Colonic mucosa (tissue), 4 donors: ENCODE measurements around the gene PLXNA2. TPM values are rescaled to one million over a fixed set of nuclear protein-coding genes. Genes with fewer than 3 reads are reported as not detected.

Experiments used
- DNase-seq: peaks from one replicate; pipeline ENCODE4 v3.0.0-alpha.2; 2020
- H3K27ac ChIP-seq: fragments of 200-600 bp; one replicate; pipeline ENCODE4 v1.8.0; 2021
- H3K27me3 ChIP-seq: fragments of 200-600 bp; one replicate; pipeline ENCODE4 v1.8.0; 2021
- H3K36me3 ChIP-seq: fragments of 200-600 bp; one replicate; pipeline ENCODE4 v1.8.0; 2021
- H3K4me1 ChIP-seq: fragments of 200-600 bp; one replicate; pipeline ENCODE4 v1.8.0; 2021; ENCODE audit warnings: mild to moderate bottlenecking
- H3K4me3 ChIP-seq: fragments of 200-600 bp; one replicate; pipeline ENCODE4 v1.8.0; 2021
- H3K9ac ChIP-seq, 2 donors: one replicate each; pipeline ENCODE4 v1.7.0; 2013; ENCODE audit warnings: control low read depth in 2 of 2, low read depth in 2 of 2, low read length in 2 of 2
- H3K9me3 ChIP-seq: fragments of 200-600 bp; one replicate; pipeline ENCODE4 v1.8.0; 2021
- intact Hi-C: fragments of 100-400 bp; cut with DNase I; formaldehyde crosslinking; loops from one replicate; pipeline ENCODE4 v1.14.1; 2022
- total RNA-seq, 2 donors: library from RNA; stranded (reverse); fragmentation: NEBNext Ultra II Directional in 1 of 2; extraction: Animal tissue kit (Norgen Biotek cat#: 25700) in 1 of 2; gene quantifications; one replicate each; pipeline ENCODE4 v1.2.1, GENCODE V29; 2021
- TF ChIP-seq, protein P1 (sequence below): fragments of 200-600 bp; IDR thresholded peaks from one replicate; pipeline ENCODE4 v1.8.0; 2022; ENCODE audit warnings: antibody characterized with exemption, mild to moderate bottlenecking
- donor health status: healthy.
- donor health status: DM: no; HTN: no; CAD: no.
- donor health status: DM: no; HTN: no; CAD: no.

PLXNA2 gene
- total RNA-seq, 2 donors from 2014 or later: 46.1 to 81.6 TPM

DNA sequence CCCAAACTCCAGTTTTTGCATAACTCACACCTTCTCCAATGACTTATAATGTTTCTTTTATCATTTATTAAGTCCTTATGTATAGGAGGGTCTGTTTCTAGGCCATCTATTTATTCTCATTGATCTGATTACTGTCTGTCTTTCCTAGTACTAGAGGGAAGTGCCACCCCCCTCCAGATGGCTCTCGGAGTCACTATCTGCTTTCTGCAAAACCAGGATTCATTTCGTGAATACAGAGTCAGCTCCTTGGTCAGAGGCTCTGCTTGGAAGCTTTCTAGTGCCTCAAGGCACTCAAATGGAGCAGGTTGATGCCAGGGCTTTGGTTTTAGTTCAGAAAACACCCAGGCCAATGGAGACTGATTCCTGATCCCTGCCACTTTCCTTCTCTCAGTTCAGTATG is 231.0 kb downstream of the PLXNA2 start:
- DNase-seq: no peak
- Histone ChIP-seq H3K36me3 (no peaks in the 10 kb centered on the region), H3K4me3 (no peak overlapping the region), H3K4me1 (no peaks in the 10 kb centered on the region), H3K27ac (no peak overlapping the region), H3K9ac (no peak overlapping the region), H3K9me3 (no peaks in the 10 kb centered on the region), H3K27me3 (no peaks in the 10 kb centered on the region)
- TF ChIP-seq, protein P1, sequence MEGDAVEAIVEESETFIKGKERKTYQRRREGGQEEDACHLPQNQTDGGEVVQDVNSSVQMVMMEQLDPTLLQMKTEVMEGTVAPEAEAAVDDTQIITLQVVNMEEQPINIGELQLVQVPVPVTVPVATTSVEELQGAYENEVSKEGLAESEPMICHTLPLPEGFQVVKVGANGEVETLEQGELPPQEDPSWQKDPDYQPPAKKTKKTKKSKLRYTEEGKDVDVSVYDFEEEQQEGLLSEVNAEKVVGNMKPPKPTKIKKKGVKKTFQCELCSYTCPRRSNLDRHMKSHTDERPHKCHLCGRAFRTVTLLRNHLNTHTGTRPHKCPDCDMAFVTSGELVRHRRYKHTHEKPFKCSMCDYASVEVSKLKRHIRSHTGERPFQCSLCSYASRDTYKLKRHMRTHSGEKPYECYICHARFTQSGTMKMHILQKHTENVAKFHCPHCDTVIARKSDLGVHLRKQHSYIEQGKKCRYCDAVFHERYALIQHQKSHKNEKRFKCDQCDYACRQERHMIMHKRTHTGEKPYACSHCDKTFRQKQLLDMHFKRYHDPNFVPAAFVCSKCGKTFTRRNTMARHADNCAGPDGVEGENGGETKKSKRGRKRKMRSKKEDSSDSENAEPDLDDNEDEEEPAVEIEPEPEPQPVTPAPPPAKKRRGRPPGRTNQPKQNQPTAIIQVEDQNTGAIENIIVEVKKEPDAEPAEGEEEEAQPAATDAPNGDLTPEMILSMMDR: no peak
- intact Hi-C loops: no loop called here

DNA sequence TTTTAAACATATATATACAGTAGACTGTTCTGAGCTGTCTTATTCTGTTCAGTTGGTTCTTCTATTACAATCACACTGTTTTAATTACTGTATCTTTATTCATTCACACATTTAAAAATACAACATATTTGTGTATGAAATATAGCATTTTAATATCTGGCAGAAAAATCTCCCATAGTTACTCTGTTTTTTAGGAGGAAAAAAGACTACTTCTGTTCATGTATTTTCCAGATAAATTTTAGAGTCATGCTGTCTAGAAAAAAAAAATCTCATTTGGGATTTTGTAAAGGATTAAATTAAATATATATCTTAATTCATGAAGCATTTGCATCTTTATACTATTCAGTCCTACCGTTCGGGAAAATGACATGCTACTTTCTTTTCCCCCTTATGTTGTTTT is 231.5 kb downstream of the PLXNA2 start:
- H3K9ac ChIP-seq: no peak overlapping the region
- no peak overlapping the region for H3K4me3 ChIP-seq
- no peaks in the 10 kb centered on the region for H3K9me3 ChIP-seq
- TF ChIP-seq, protein P1: no peak
- no peaks in the 10 kb centered on the region for H3K27me3 ChIP-seq
- intact Hi-C loops: no loop called here
- H3K4me1 ChIP-seq: no peaks in the 10 kb centered on the region
- DNase-seq: no peak
- no peak overlapping the region for H3K27ac ChIP-seq
- H3K36me3 ChIP-seq: no peaks in the 10 kb centered on the region

- Histone ChIP-seq H3K9ac (no peak overlapping the region), H3K4me3 (no peak overlapping the region), H3K36me3 (no peaks in the 10 kb centered on the region), H3K4me1 (no peaks in the 10 kb centered on the region), H3K27me3 (no peaks in the 10 kb centered on the region), H3K9me3 (no peaks in the 10 kb centered on the region), H3K27ac (no peak overlapping the region)
- TF ChIP-seq, protein P1: no peak
- no peak for DNase-seq
- intact Hi-C loops: no loop called here
Measured at GRCh38 chr1:208010487-208011071, 233.6 kb downstream of the PLXNA2 start.

DNA sequence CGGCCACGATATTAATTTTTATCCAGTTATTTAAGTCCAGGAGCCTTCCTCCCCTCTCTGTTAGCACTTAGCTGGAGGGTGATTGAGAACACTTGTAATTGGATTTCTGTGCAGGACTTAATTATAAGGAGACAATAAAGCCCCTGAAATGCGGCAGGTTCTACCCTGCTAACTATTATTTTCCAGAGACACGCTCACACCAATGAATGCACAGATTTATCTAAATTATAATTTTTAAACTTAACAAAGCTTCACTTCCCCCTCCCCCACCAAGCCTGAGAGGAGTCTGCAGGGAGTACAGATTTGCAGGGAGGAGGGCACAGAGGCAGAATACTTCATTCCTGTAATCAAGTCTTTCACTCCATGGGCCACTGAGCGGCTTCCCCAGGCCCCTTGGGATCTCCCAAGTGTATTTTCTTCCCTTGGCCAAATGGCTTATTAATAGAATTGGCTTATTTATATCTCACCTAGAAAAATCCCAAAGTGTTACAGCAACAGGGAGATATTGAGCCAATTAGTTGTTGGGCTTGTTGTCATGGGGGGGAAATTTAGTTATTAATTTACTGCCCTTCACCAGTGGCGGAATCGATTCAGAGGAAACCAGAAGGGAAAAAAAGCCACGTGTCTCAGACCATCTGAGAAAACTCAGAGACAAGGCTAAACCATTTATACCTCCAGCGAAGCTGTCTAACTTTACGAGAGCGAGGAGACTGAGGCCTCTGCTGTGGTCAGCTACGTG is 234.3 kb downstream of the PLXNA2 start:
- Histone ChIP-seq H3K27ac (no peak overlapping the region), H3K27me3 (no peaks in the 10 kb centered on the region), H3K36me3 (no peaks in the 10 kb centered on the region), H3K9me3 (no peaks in the 10 kb centered on the region), H3K4me3 (no peak overlapping the region), H3K9ac (no peak overlapping the region), H3K4me1 (no peaks in the 10 kb centered on the region)
- TF ChIP-seq, protein P1: no peak
- DNase-seq: no peak
- intact Hi-C loops: no loop called here

DNA sequence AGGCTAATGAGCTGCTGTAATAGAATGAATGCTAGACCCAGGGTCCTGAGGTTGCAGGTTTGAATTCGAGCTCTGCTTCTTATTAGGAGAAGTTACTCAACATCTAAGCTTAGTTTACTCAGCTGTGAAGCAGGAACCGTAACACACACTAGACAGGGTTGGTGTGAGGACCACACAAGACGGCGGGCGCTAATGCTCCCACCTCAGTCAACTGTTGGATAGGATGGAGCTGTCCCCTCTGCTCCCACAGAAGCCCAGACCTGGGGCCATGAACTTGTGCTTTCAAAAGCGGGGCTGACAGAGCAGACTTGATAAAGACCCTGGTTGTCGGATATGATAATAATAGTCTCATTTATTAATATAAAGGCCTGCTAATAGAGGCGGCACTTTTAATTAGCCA is 234.9 kb downstream of the PLXNA2 start:
- no peak for DNase-seq
- Histone ChIP-seq H3K9me3 (no peaks in the 10 kb centered on the region), H3K4me3 (no peak overlapping the region), H3K27me3 (no peaks in the 10 kb centered on the region), H3K4me1 (no peaks in the 10 kb centered on the region), H3K27ac (no peak overlapping the region), H3K9ac (no peak overlapping the region), H3K36me3 (no peaks in the 10 kb centered on the region)
- intact Hi-C loops: no loop called here
- TF ChIP-seq, protein P1: no peak
